Testis (tissue), 2 donors: ENCODE measurements around the gene FOXN3.

Experiments used
- CTCF ChIP-seq, 3 experiments: fragments of 450-650 bp in 2 of 3; fragments of 200-600 bp in 1 of 3; sonication (generic) in 1 of 3; IDR thresholded peaks; one replicate each; pipeline ENCODE4 v1.5.1; 2016 to 2019; ENCODE audit warnings: antibody characterized with exemption in 3 of 3, mild to moderate bottlenecking in 2 of 3, moderate library complexity in 1 of 3
- POLR2A ChIP-seq: fragments of 450-650 bp; IDR thresholded peaks from one replicate; pipeline ENCODE4 v1.6.1; 2017; ENCODE audit warnings: antibody characterized with exemption, mild to moderate bottlenecking, moderate library complexity

- TF ChIP-seq CTCF (IDR thresholded peaks at IDR 0.05) (no peak), POLR2A (no peak)
Observed at GRCh38 chr14:89416002-89416995, 734 bp downstream of the FOXN3 start.
